GM23338 (cell line): ENCODE results near the gene TMEM175. TPM values are rescaled to one million over a fixed set of nuclear protein-coding genes. Genes with fewer than 3 reads are reported as not detected.

ENCODE experiments used
- ATAC-seq: fragments of 200-7000 bp; cut with Tn5 transposase; 3 replicates; pipeline ENCODE4 v1.9.1; 2020
- DNase-seq: peaks from one replicate; pipeline ENCODE4 v3.0.0-alpha.2; 2015; ENCODE audit warnings: low spot score
- H2AFZ ChIP-seq: fragments of 200-600 bp; sonication (generic); 2 replicates; pipeline ENCODE4 v1.8.0; 2016; ENCODE audit warnings: antibody characterized with exemption, mild to moderate bottlenecking, moderate library complexity
- H3F3A ChIP-seq: fragments of 200-600 bp; sonication (generic); replicated peaks from 2 replicates; pipeline ENCODE4 v1.8.0; 2017; ENCODE audit warnings: antibody characterized with exemption, mixed run types, low read depth
- H3K27ac ChIP-seq: fragments of 200-600 bp; sonication (generic); 2 replicates; pipeline ENCODE4 v1.6.1; 2016; ENCODE audit warnings: low read depth
- H3K27me3 ChIP-seq: fragments of 200-600 bp; sonication (generic); 2 replicates; pipeline ENCODE4 v1.8.0; 2016; ENCODE audit warnings: mild to moderate bottlenecking, mixed run types, moderate library complexity; ENCODE audit not compliant: insufficient read depth
- H3K36me3 ChIP-seq: fragments of 200-600 bp; sonication (generic); 2 replicates; pipeline ENCODE4 v1.8.0; 2016; ENCODE audit warnings: mild to moderate bottlenecking; ENCODE audit not compliant: insufficient read depth
- H3K4me1 ChIP-seq: fragments of 200-600 bp; sonication (generic); 2 replicates; pipeline ENCODE4 v1.8.0; 2016; ENCODE audit warnings: mild to moderate bottlenecking, moderate library complexity; ENCODE audit not compliant: insufficient read depth
- H3K4me2 ChIP-seq: fragments of 200-600 bp; sonication (generic); 2 replicates; pipeline ENCODE4 v1.7.1; 2017; ENCODE audit warnings: mixed run types
- H3K4me3 ChIP-seq: fragments of 200-600 bp; sonication (generic); 2 replicates; pipeline ENCODE4 v1.6.1; 2016; ENCODE audit warnings: mixed run types
- H3K79me2 ChIP-seq: fragments of 200-600 bp; sonication (generic); replicated peaks from 2 replicates; pipeline ENCODE4 v1.8.0; 2017; ENCODE audit warnings: mild to moderate bottlenecking; ENCODE audit not compliant: insufficient read depth
- H3K9me2 ChIP-seq: fragments of 200-600 bp; sonication (generic); 2 replicates; pipeline ENCODE4 v1.8.0; 2017; ENCODE audit not compliant: insufficient read depth
- H4K20me1 ChIP-seq: fragments of 200-600 bp; sonication (generic); replicated peaks from 2 replicates; pipeline ENCODE4 v1.8.0; 2017; ENCODE audit warnings: mild to moderate bottlenecking; ENCODE audit not compliant: insufficient read depth
- H3K27ac Mint-ChIP-seq: 2 replicates; pipeline ENCODE4 v1.8.0; 2020; ENCODE audit warnings: inconsistent platforms, mild to moderate bottlenecking, moderate library complexity, mixed read lengths
- H3K27me3 Mint-ChIP-seq: 3 replicates; pipeline ENCODE4 v1.8.0; 2022; ENCODE audit warnings: low read depth, mild to moderate bottlenecking, moderate library complexity, mixed read lengths, inconsistent platforms; ENCODE audit not compliant: insufficient read depth, poor library complexity
- H3K36me3 Mint-ChIP-seq: 3 replicates; pipeline ENCODE4 v1.8.0; 2021; ENCODE audit warnings: low read depth, mild to moderate bottlenecking, inconsistent platforms, moderate library complexity, mixed read lengths
- H3K4me1 Mint-ChIP-seq: 3 replicates; pipeline ENCODE4 v1.8.0; 2020; ENCODE audit warnings: mild to moderate bottlenecking, inconsistent platforms, mixed read lengths
- H3K4me3 Mint-ChIP-seq: 3 replicates; pipeline ENCODE4 v1.8.0; 2021; ENCODE audit warnings: moderate library complexity, mild to moderate bottlenecking, inconsistent platforms, mixed read lengths
- H3K9me3 Mint-ChIP-seq: 3 replicates; pipeline ENCODE4 v1.8.0; 2020; ENCODE audit warnings: moderate library complexity, mild to moderate bottlenecking, inconsistent platforms, mixed read lengths
- CREB1 ChIP-seq: fragments of 250-450 bp; sonication (Bioruptor Pico); IDR thresholded peaks from 2 replicates; pipeline ENCODE4 v1.5.0; 2020; ENCODE audit warnings: low read depth, mild to moderate bottlenecking, moderate library complexity
- ETS1 ChIP-seq: IDR thresholded peaks from 2 replicates; pipeline ENCODE4 v1.6.1; 2016; ENCODE audit warnings: antibody characterized with exemption
- EZH2 ChIP-seq: fragments of 200-600 bp; sonication (generic); IDR thresholded peaks from one replicate; pipeline ENCODE4 v1.8.0; 2017; ENCODE audit warnings: antibody characterized with exemption, mild to moderate bottlenecking, low read depth; ENCODE audit not compliant: unreplicated experiment
- EZH2phosphoT487 ChIP-seq: fragments of 200-600 bp; sonication (generic); IDR thresholded peaks from one replicate; pipeline ENCODE4 v1.8.1; 2018; ENCODE audit warnings: antibody characterized with exemption; ENCODE audit not compliant: unreplicated experiment
- JUNB ChIP-seq: IDR thresholded peaks from one replicate; pipeline ENCODE4 v1.6.1; 2016; ENCODE audit warnings: antibody characterized with exemption; ENCODE audit not compliant: unreplicated experiment
- NANOG ChIP-seq: IDR thresholded peaks from 2 replicates; pipeline ENCODE4 v1.6.1; 2016; ENCODE audit warnings: antibody characterized with exemption, borderline replicate concordance
- POLR2AphosphoS5 ChIP-seq: IDR thresholded peaks from 2 replicates; pipeline ENCODE4 v1.6.1; 2016; ENCODE audit warnings: antibody characterized with exemption, low read depth
- REST ChIP-seq: IDR thresholded peaks from one replicate; pipeline ENCODE4 v1.6.1; 2018; ENCODE audit warnings: antibody characterized with exemption; ENCODE audit not compliant: unreplicated experiment
- STAT1 ChIP-seq: IDR thresholded peaks from one replicate; pipeline ENCODE4 v1.6.1; 2016; ENCODE audit warnings: antibody characterized with exemption; ENCODE audit not compliant: unreplicated experiment
- ZNF114 ChIP-seq: fragments of 250-450 bp; sonication (Bioruptor Pico); IDR thresholded peaks from 2 replicates; pipeline ENCODE4 v1.5.0; 2020; ENCODE audit warnings: mild to moderate bottlenecking, moderate library complexity
- ZNF331 ChIP-seq: fragments of 250-450 bp; sonication (Bioruptor Pico); IDR thresholded peaks from 2 replicates; pipeline ENCODE4 v1.5.0; 2020; ENCODE audit warnings: low read depth, mild to moderate bottlenecking, moderate library complexity
- polyA plus RNA-seq: library from polyadenylated mRNA; unstranded; fragments of >200 nt; fragmentation: Nextera tagmentation; extraction: Ambion mirVana; gene quantifications from 2 replicates; pipeline ENCODE4 v1.2.1, GENCODE V29; 2016
- total RNA-seq: library from RNA; depleted of rRNA; stranded (reverse); fragments of >200 nt; shearing (Covaris generic); gene quantifications from 2 replicates; pipeline ENCODE4 v1.2.3, GENCODE V29; 2014
- TF ChIP-seq, protein P1 (sequence below), 2 experiments: fragments of 200-600 bp in 1 of 2; sonication (generic) in 1 of 2; conservative IDR thresholded peaks; 2 replicates each; pipeline versions ENCODE4 v1.5.1 to v1.6.1; 2016 to 2017; ENCODE audit warnings: antibody characterized with exemption in 2 of 2, low read depth in 2 of 2, mild to moderate bottlenecking in 2 of 2, moderate library complexity in 1 of 2
- TF ChIP-seq, protein P2 (sequence below): fragments of 250-450 bp; sonication (Bioruptor Pico); IDR thresholded peaks from 2 replicates; pipeline ENCODE4 v1.5.0; 2020; ENCODE audit warnings: mild to moderate bottlenecking, moderate library complexity

TMEM175 gene
- total and polyA plus RNA-seq, 2 experiments from 2014 or later: 8.0 to 11.4 TPM

GRCh38 chr4:959338-960139, 27.3 kb downstream of the TMEM175 start:
- no peaks in the 10 kb centered on the region for H3F3A ChIP-seq
- H3K36me3 ChIP-seq: no peaks in the 10 kb centered on the region
- no peak overlapping the region for H3K4me2 ChIP-seq
- H2AFZ ChIP-seq: no peak overlapping the region
- no peaks in the 10 kb centered on the region for H3K9me3 Mint-ChIP-seq
- no peaks in the 10 kb centered on the region; the same call in 2 of the 3 replicates for H3K36me3 Mint-ChIP-seq
- no peaks in the 10 kb centered on the region; the same call in 1 of the 2 replicates for H4K20me1 ChIP-seq
- H3K4me3 Mint-ChIP-seq: no peak overlapping the region
- no peak overlapping the region for H3K27ac ChIP-seq
- no peaks in the 10 kb centered on the region for H3K27me3 ChIP-seq
- DNase-seq (no peak), ATAC-seq (no peak)
- H3K4me1 Mint-ChIP-seq: no peaks in the 10 kb centered on the region
- no peak overlapping the region for H3K27ac Mint-ChIP-seq
- no peaks in the 10 kb centered on the region for H3K4me1 ChIP-seq
- H3K9me2 ChIP-seq: no peaks in the 10 kb centered on the region
- peaks cover 2% of the 10 kb centered on the region for H3K27me3 Mint-ChIP-seq
- H3K79me2 ChIP-seq: no peaks in the 10 kb centered on the region
- no peak overlapping the region for H3K4me3 ChIP-seq
- TF ChIP-seq EZH2 (no peak), STAT1 (no peak), ZNF114 (no peak), CREB1 (CRISPR knock-in tag) (no peak), REST (no peak), JUNB (no peak), ZNF331 (CRISPR knock-in tag) (no peak), NANOG (no peak), POLR2AphosphoS5 (no peak), EZH2phosphoT487 (no peak), ETS1 (no peak)
- TF ChIP-seq, protein P1, sequence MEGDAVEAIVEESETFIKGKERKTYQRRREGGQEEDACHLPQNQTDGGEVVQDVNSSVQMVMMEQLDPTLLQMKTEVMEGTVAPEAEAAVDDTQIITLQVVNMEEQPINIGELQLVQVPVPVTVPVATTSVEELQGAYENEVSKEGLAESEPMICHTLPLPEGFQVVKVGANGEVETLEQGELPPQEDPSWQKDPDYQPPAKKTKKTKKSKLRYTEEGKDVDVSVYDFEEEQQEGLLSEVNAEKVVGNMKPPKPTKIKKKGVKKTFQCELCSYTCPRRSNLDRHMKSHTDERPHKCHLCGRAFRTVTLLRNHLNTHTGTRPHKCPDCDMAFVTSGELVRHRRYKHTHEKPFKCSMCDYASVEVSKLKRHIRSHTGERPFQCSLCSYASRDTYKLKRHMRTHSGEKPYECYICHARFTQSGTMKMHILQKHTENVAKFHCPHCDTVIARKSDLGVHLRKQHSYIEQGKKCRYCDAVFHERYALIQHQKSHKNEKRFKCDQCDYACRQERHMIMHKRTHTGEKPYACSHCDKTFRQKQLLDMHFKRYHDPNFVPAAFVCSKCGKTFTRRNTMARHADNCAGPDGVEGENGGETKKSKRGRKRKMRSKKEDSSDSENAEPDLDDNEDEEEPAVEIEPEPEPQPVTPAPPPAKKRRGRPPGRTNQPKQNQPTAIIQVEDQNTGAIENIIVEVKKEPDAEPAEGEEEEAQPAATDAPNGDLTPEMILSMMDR (conservative IDR thresholded peaks at IDR 0.05; ENCODE audit: low read depth in 2 of 2): no peak
- TF ChIP-seq, protein P2, sequence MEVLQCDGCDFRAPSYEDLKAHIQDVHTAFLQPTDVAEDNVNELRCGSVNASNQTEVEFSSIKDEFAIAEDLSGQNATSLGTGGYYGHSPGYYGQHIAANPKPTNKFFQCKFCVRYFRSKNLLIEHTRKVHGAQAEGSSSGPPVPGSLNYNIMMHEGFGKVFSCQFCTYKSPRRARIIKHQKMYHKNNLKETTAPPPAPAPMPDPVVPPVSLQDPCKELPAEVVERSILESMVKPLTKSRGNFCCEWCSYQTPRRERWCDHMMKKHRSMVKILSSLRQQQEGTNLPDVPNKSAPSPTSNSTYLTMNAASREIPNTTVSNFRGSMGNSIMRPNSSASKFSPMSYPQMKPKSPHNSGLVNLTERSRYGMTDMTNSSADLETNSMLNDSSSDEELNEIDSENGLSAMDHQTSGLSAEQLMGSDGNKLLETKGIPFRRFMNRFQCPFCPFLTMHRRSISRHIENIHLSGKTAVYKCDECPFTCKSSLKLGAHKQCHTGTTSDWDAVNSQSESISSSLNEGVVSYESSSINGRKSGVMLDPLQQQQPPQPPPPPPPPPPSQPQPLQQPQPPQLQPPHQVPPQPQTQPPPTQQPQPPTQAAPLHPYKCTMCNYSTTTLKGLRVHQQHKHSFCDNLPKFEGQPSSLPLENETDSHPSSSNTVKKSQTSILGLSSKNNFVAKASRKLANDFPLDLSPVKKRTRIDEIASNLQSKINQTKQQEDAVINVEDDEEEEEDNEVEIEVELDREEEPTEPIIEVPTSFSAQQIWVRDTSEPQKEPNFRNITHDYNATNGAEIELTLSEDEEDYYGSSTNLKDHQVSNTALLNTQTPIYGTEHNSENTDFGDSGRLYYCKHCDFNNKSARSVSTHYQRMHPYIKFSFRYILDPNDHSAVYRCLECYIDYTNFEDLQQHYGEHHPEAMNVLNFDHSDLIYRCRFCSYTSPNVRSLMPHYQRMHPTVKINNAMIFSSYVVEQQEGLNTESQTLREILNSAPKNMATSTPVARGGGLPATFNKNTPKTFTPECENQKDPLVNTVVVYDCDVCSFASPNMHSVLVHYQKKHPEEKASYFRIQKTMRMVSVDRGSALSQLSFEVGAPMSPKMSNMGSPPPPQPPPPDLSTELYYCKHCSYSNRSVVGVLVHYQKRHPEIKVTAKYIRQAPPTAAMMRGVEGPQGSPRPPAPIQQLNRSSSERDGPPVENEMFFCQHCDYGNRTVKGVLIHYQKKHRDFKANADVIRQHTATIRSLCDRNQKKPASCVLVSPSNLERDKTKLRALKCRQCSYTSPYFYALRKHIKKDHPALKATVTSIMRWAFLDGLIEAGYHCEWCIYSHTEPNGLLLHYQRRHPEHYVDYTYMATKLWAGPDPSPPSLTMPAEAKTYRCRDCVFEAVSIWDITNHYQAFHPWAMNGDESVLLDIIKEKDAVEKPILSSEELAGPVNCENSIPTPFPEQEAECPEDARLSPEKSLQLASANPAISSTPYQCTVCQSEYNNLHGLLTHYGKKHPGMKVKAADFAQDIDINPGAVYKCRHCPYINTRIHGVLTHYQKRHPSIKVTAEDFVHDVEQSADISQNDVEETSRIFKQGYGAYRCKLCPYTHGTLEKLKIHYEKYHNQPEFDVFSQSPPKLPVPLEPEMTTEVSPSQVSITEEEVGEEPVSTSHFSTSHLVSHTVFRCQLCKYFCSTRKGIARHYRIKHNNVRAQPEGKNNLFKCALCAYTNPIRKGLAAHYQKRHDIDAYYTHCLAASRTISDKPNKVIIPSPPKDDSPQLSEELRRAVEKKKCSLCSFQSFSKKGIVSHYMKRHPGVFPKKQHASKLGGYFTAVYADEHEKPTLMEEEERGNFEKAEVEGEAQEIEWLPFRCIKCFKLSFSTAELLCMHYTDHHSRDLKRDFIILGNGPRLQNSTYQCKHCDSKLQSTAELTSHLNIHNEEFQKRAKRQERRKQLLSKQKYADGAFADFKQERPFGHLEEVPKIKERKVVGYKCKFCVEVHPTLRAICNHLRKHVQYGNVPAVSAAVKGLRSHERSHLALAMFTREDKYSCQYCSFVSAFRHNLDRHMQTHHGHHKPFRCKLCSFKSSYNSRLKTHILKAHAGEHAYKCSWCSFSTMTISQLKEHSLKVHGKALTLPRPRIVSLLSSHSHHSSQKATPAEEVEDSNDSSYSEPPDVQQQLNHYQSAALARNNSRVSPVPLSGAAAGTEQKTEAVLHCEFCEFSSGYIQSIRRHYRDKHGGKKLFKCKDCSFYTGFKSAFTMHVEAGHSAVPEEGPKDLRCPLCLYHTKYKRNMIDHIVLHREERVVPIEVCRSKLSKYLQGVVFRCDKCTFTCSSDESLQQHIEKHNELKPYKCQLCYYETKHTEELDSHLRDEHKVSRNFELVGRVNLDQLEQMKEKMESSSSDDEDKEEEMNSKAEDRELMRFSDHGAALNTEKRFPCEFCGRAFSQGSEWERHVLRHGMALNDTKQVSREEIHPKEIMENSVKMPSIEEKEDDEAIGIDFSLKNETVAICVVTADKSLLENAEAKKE: no peak
